SW 1271 (cell line): ENCODE results near the gene TMEM106B.

ENCODE experiments used
- DNase-seq, 2 experiments: peaks; one replicate each; lab custom pipeline; 2025; lab: John Stamatoyannopoulos, UW

Gene TMEM106B

GRCh38 chr7:12228024-12228423 lies 16.9 kb downstream of the TMEM106B start:
- DNase-seq, result no peak

GRCh38 chr7:12229046-12229445 lies 18.0 kb downstream of the TMEM106B start:
- no peak for DNase-seq

GRCh38 chr7:12231097-12231496 lies 20.0 kb downstream of the TMEM106B start:
- no peak for DNase-seq

GRCh38 chr7:12233175-12233574 lies 22.1 kb downstream of the TMEM106B start:
- no peak for DNase-seq

GRCh38 chr7:12234334-12234865 lies 23.3 kb downstream of the TMEM106B start:
- DNase-seq, result no peak

- DNase-seq, result no peak
Measured at GRCh38 chr7:12235970-12236369, 24.9 kb downstream of the TMEM106B start.

GRCh38 chr7:12237007-12237406 lies 25.9 kb downstream of the TMEM106B start:
- no peak for DNase-seq

- no peak for DNase-seq
Measured at GRCh38 chr7:12239806-12240205, 28.7 kb downstream of the TMEM106B start.

GRCh38 chr7:12244129-12244528 lies 33.0 kb downstream of the TMEM106B start:
- peak in 1 of 2 experiments; percentile 16 for DNase-seq

- DNase-seq, result no peak
Measured at GRCh38 chr7:12244694-12245093, 33.6 kb downstream of the TMEM106B start.

GRCh38 chr7:12249706-12250105 lies 38.6 kb downstream of the TMEM106B start:
- no peak for DNase-seq

- DNase-seq, result no peak
Measured at GRCh38 chr7:12250232-12250631, 39.1 kb downstream of the TMEM106B start.

GRCh38 chr7:12256090-12256489 lies 45.0 kb downstream of the TMEM106B start:
- DNase-seq, result no peak

- peak in 1 of 2 experiments; percentile 16 for DNase-seq
Measured at GRCh38 chr7:12257582-12257981, 46.5 kb downstream of the TMEM106B start.

- DNase-seq, result no peak
Measured at GRCh38 chr7:12258074-12258473, 47.0 kb downstream of the TMEM106B start.

GRCh38 chr7:12267542-12267941 lies 56.4 kb downstream of the TMEM106B start:
- DNase-seq, result no peak

- DNase-seq, result no peak
Measured at GRCh38 chr7:12269100-12269895, 58.2 kb downstream of the TMEM106B start.

- DNase-seq, result no peak
Measured at GRCh38 chr7:12281038-12281437, 69.9 kb downstream of the TMEM106B start.

GRCh38 chr7:12287901-12288300 lies 76.8 kb downstream of the TMEM106B start:
- DNase-seq, result no peak

- DNase-seq, result no peak
Measured at GRCh38 chr7:12289996-12290395, 78.9 kb downstream of the TMEM106B start.

- DNase-seq, result no peak
Measured at GRCh38 chr7:12290761-12291160, 79.7 kb downstream of the TMEM106B start.

GRCh38 chr7:12291870-12292269 lies 80.8 kb downstream of the TMEM106B start:
- DNase-seq, result no peak
